GM18870 (cell line): ENCODE data around the gene ATOX1.
"Not testable (repeated sequence)": the region's sequence is repeated elsewhere in the genome, so short reads cannot be mapped to it uniquely, and the experiment has no call there.

Experiments used
- ATAC-seq: cut with Tn5 transposase; IDR thresholded peaks from one replicate; pipeline ENCODE4 v1.9.1; 2021; ENCODE audit warnings: moderate library complexity; ENCODE audit not compliant: unreplicated experiment

The ATOX1 gene

GRCh38 chr5:151734064-151734408 lies 24.4 kb downstream of the ATOX1 start:
- ATAC-seq, result no peak

GRCh38 chr5:151733358-151734063 lies 24.9 kb downstream of the ATOX1 start:
- no peak for ATAC-seq

- ATAC-seq, result no peak
These were observed 28.1 kb downstream of the ATOX1 start for GRCh38 chr5:151730381-151730780.

GRCh38 chr5:151729597-151729996 lies 28.8 kb downstream of the ATOX1 start:
- not testable (repeated sequence) for ATAC-seq

GRCh38 chr5:151724360-151724759 lies 34.1 kb downstream of the ATOX1 start:
- no peak for ATAC-seq

- ATAC-seq, result no peak
These were observed 35.9 kb downstream of the ATOX1 start for GRCh38 chr5:151722546-151722945.

GRCh38 chr5:151721812-151722391 lies 36.5 kb downstream of the ATOX1 start:
- no peak for ATAC-seq

GRCh38 chr5:151721087-151721646 lies 37.3 kb downstream of the ATOX1 start:
- peak; percentile 89 for ATAC-seq

GRCh38 chr5:151720215-151720614 lies 38.2 kb downstream of the ATOX1 start:
- ATAC-seq, result no peak

- ATAC-seq, result no peak
These were observed 39.0 kb downstream of the ATOX1 start for GRCh38 chr5:151719228-151720000.

- ATAC-seq, result no peak
These were observed 39.8 kb downstream of the ATOX1 start for GRCh38 chr5:151718646-151719045.

GRCh38 chr5:151718153-151718552 lies 40.3 kb downstream of the ATOX1 start:
- ATAC-seq, result no peak

- no peak for ATAC-seq
These were observed 41.0 kb downstream of the ATOX1 start for GRCh38 chr5:151717416-151717815.

- ATAC-seq, result no peak
These were observed 49.2 kb downstream of the ATOX1 start for GRCh38 chr5:151709109-151709735.

- no peak for ATAC-seq
These were observed 50.3 kb downstream of the ATOX1 start for GRCh38 chr5:151708126-151708525.

- no peak for ATAC-seq
These were observed 50.9 kb downstream of the ATOX1 start for GRCh38 chr5:151707567-151707966.

GRCh38 chr5:151706906-151707305 lies 51.5 kb downstream of the ATOX1 start:
- no peak for ATAC-seq

GRCh38 chr5:151703780-151704179 lies 54.7 kb downstream of the ATOX1 start:
- no peak for ATAC-seq

- ATAC-seq, result peak; percentile 84
These were observed 55.2 kb downstream of the ATOX1 start for GRCh38 chr5:151703227-151703626.

GRCh38 chr5:151700820-151701219 lies 57.6 kb downstream of the ATOX1 start:
- ATAC-seq, result peak; percentile 48

GRCh38 chr5:151700296-151700695 lies 58.1 kb downstream of the ATOX1 start:
- no peak for ATAC-seq
